Liver (tissue), 9 donors: ENCODE measurements around the gene MICALL1. TPM values are rescaled to one million over a fixed set of nuclear protein-coding genes. Genes with fewer than 3 reads are reported as not detected.

Experiments used
- DNase-seq: peaks from one replicate; pipeline ENCODE4 v3.0.0-alpha.2; 2017; ENCODE audit warnings: low spot score
- H3K27ac ChIP-seq, 2 donors: one replicate each; pipeline ENCODE4 v1.7.0; 2013; ENCODE audit warnings: inconsistent platforms in 2 of 2, low read length in 2 of 2, control low read depth in 1 of 2, low read depth in 1 of 2, mild to moderate bottlenecking in 1 of 2
- H3K27me3 ChIP-seq, 4 donors: one replicate each; pipeline versions ENCODE4 v1.6.1 to v1.7.0; 2013; ENCODE audit warnings: low read length in 3 of 4, inconsistent platforms in 1 of 4, mild to moderate bottlenecking in 1 of 4, moderate library complexity in 1 of 4; ENCODE audit not compliant: control insufficient read depth in 4 of 4, insufficient read depth in 4 of 4
- H3K36me3 ChIP-seq, 4 donors: one replicate each; pipeline versions ENCODE4 v1.6.1 to v1.7.0; 2013; ENCODE audit warnings: low read length in 3 of 4, mild to moderate bottlenecking in 3 of 4, low read depth in 1 of 4, moderate library complexity in 1 of 4; ENCODE audit not compliant: control insufficient read depth in 4 of 4, insufficient read depth in 3 of 4
- H3K4me1 ChIP-seq, 4 donors: one replicate each; pipeline versions ENCODE4 v1.6.1 to v1.7.0; 2013; ENCODE audit warnings: low read length in 3 of 4, mild to moderate bottlenecking in 3 of 4, moderate library complexity in 1 of 4; ENCODE audit not compliant: control insufficient read depth in 4 of 4, insufficient read depth in 4 of 4
- H3K4me3 ChIP-seq, 3 donors: one replicate each; pipeline versions ENCODE4 v1.6.1 to v1.7.0; 2013; ENCODE audit warnings: low read length in 3 of 3, control low read depth in 1 of 3, low read depth in 1 of 3, mild to moderate bottlenecking in 1 of 3
- H3K9ac ChIP-seq, 2 donors: one replicate each; pipeline ENCODE4 v1.7.0; 2013; ENCODE audit warnings: low read length in 2 of 2, mild to moderate bottlenecking in 2 of 2, moderate library complexity in 2 of 2, control low read depth in 1 of 2, low read depth in 1 of 2
- H3K9me3 ChIP-seq, 4 donors: one replicate each; pipeline versions ENCODE4 v1.6.1 to v1.7.0; 2013; ENCODE audit warnings: low read length in 3 of 4; ENCODE audit not compliant: control insufficient read depth in 4 of 4
- CTCF ChIP-seq: fragments of 150-350 bp; IDR thresholded peaks from 2 replicates; pipeline ENCODE4 v1.5.1; 2017; ENCODE audit warnings: improper control_type of control experiment, low read depth, low read length; ENCODE audit not compliant: missing input control
- FOXA1 ChIP-seq: IDR thresholded peaks from 2 replicates; pipeline ENCODE4 v1.6.1; 2016; ENCODE audit warnings: antibody characterized with exemption
- FOXA2 ChIP-seq: IDR thresholded peaks from 2 replicates; pipeline ENCODE4 v1.6.1; 2016; ENCODE audit warnings: antibody characterized with exemption
- GABPA ChIP-seq, 2 donors: IDR thresholded peaks in 1 of 2; conservative IDR thresholded peaks in 1 of 2; 2 replicates each; pipeline ENCODE4 v1.6.1; 2016; ENCODE audit warnings: antibody characterized with exemption in 2 of 2, mild to moderate bottlenecking in 1 of 2, moderate library complexity in 1 of 2
- HNF4A ChIP-seq, 2 donors: conservative IDR thresholded peaks; 2 replicates each; pipeline ENCODE4 v1.6.1; 2016; ENCODE audit warnings: antibody characterized with exemption in 2 of 2, mild to moderate bottlenecking in 2 of 2
- HNF4G ChIP-seq: IDR thresholded peaks from 2 replicates; pipeline ENCODE4 v1.6.1; 2016; ENCODE audit warnings: antibody characterized with exemption
- JUND ChIP-seq, 2 donors: IDR thresholded peaks; 2 replicates each; pipeline ENCODE4 v1.6.1; 2016; ENCODE audit warnings: antibody characterized with exemption in 2 of 2
- MAX ChIP-seq: IDR thresholded peaks from 2 replicates; pipeline ENCODE4 v1.6.1; 2016; ENCODE audit warnings: antibody characterized with exemption
- NR2F2 ChIP-seq: IDR thresholded peaks from 2 replicates; pipeline ENCODE4 v1.6.1; 2016; ENCODE audit warnings: antibody characterized with exemption
- RAD21 ChIP-seq, 2 donors: IDR thresholded peaks; 2 replicates each; pipeline ENCODE4 v1.6.1; 2016; ENCODE audit warnings: antibody characterized with exemption in 2 of 2, mild to moderate bottlenecking in 2 of 2
- RXRA ChIP-seq, 2 donors: IDR thresholded peaks; 2 replicates each; pipeline ENCODE4 v1.6.1; 2017 to 2018; ENCODE audit warnings: antibody characterized with exemption in 2 of 2, mild to moderate bottlenecking in 1 of 2
- SP1 ChIP-seq: IDR thresholded peaks from 2 replicates; pipeline ENCODE4 v1.6.1; 2018; ENCODE audit warnings: antibody characterized with exemption, mild to moderate bottlenecking
- TAF1 ChIP-seq: conservative IDR thresholded peaks from 2 replicates; pipeline ENCODE4 v1.6.1; 2016; ENCODE audit warnings: antibody characterized with exemption, mild to moderate bottlenecking
- WGBS: extraction: QIAGEN DNeasy Blood & Tissue Kit; methylation state at CpG from one replicate; pipeline ENCODE4 v1.1.7; 2013; 5-methylcytosine and 5-hydroxymethylcytosine counted together
- polyA plus RNA-seq, 2 donors: library from polyadenylated mRNA; stranded (reverse) in 1 of 2; unstranded in 1 of 2; fragments of 200-250 nt in 1 of 2; fragments of >200 nt in 1 of 2; fragmentation: Nextera tagmentation in 1 of 2; extraction: Ambion mirVana in 1 of 2; gene quantifications; one replicate each; pipeline versions ENCODE4 v1.2.1 to v1.2.3, GENCODE V29; 2013 to 2015
- total RNA-seq, 2 donors: library from RNA; depleted of rRNA; stranded (reverse); fragments of >200 nt; gene quantifications; one replicate each; pipeline ENCODE4 v1.2.3, GENCODE V29; 2014
- donor health status: healthy.
- donor health status: healthy.
- donor health status: healthy.
- donor health status: healthy.
- donor health status: healthy.

Gene MICALL1
- total and polyA plus RNA-seq, 4 donors = 2.0 to 9.3 (median 4.1) TPM

GRCh38 chr22:37894939-37895670 lies 11.0 kb upstream of the MICALL1 start (continued):
- no peak for TF ChIP-seq GABPA (IDR thresholded peaks at IDR 0.05 in 1 of 2, conservative IDR thresholded peaks at IDR 0.05 in 1 of 2)
- no peak for TF ChIP-seq FOXA1
- TF ChIP-seq RAD21 (IDR thresholded peaks at IDR 0.05) = no peak
- no peak for TF ChIP-seq CTCF
- no peak for TF ChIP-seq MAX
- no peak for TF ChIP-seq TAF1
- no peak for TF ChIP-seq HNF4G

GRCh38 chr22:37896181-37896592 lies 9.9 kb upstream of the MICALL1 start:
- no peak for DNase-seq
- peaks cover 2 to 17% (median 10%) of the 10 kb centered on the region in 4 donors for H3K4me1 ChIP-seq
- 51% methylated on average over 5 of the region's 5 CpGs for WGBS

GRCh38 chr22:37896939-37897338 lies 9.2 kb upstream of the MICALL1 start:
- Histone ChIP-seq H3K9me3 (no peaks in the 10 kb centered on the region), H3K27ac (peak overlapping the region; percentile 75 to 78), H3K9ac (no peak overlapping the region), H3K4me3 (no peak overlapping the region), H3K27me3 (no peaks in the 10 kb centered on the region), H3K36me3 (no peaks in the 10 kb centered on the region), H3K4me1 (peaks cover 2 to 17% (median 10%) of the 10 kb centered on the region in 4 donors)
- DNase-seq = no peak
- WGBS = 83% methylated on average over 3 of the region's 3 CpGs
- no peak for TF ChIP-seq NR2F2

More at GRCh38 chr22:37896181-37896592, 9.9 kb upstream of the MICALL1 start:
- no peak overlapping the region for H3K4me3 ChIP-seq
- TF ChIP-seq SP1 = peak; percentile 84
- TF ChIP-seq JUND (IDR thresholded peaks at IDR 0.05) = peak; percentile 16 to 52
- peak in 1 of 2 donors; percentile 4 for TF ChIP-seq HNF4A (conservative IDR thresholded peaks at IDR 0.05)
- no peak for TF ChIP-seq CTCF
- no peak for TF ChIP-seq FOXA2
- peak; percentile 49 to 63 for TF ChIP-seq RXRA (IDR thresholded peaks at IDR 0.05)
- peak; percentile 41 for TF ChIP-seq NR2F2
- H3K9me3 ChIP-seq = no peaks in the 10 kb centered on the region
- H3K9ac ChIP-seq = no peak overlapping the region
- peaks cover 0 to 4% (median 0%) of the 10 kb centered on the region in 4 donors for H3K36me3 ChIP-seq
- H3K27me3 ChIP-seq = no peaks in the 10 kb centered on the region
- H3K27ac ChIP-seq = peak overlapping the region; percentile 75 to 78
